Astrocyte of the cerebellum (primary cell): ENCODE measurements around the gene RPL36A.

Experiments
- DNase-seq: peaks from one replicate; pipeline ENCODE4 v3.0.0-alpha.2; 2011; ENCODE audit warnings: low read depth
- H3K4me3 ChIP-seq: 2 replicates; pipeline ENCODE4 v1.5.1; 2011; ENCODE audit warnings: mild to moderate bottlenecking, low read depth, low read length, moderate library complexity
- in situ Hi-C: cut with HindIII; loops from 2 replicates; pipeline ENCODE4 v1.10.0; 2017; ENCODE audit warnings: low sequenced_read_pairs
- TF ChIP-seq, protein P1 (sequence below): IDR thresholded peaks from 2 replicates; pipeline ENCODE4 v1.5.1; 2012; ENCODE audit warnings: low read length, low read depth, moderate library complexity, mild to moderate bottlenecking; ENCODE audit errors: missing control alignments

The RPL36A gene

DNA sequence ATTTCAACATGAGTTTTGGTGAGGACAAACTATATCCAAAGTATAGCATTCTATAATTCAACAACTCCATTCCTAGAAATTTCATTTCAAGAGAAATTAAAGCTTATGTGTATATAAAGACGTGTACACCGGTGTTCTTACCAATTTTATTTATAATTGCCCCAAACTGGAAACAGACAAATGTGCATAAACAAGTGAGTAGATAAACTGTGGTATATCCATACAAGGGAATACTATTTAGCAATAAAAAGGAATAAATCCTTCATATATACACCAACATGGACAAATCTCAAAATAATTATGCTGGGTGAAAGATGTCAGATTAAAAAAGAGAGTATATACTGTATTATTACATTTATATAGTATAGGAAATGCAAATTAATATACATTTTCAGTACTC is 37.1 kb downstream of the RPL36A start:
- in situ Hi-C loops, result no loop called here
- no peak overlapping the region for H3K4me3 ChIP-seq
- no peak for DNase-seq
- TF ChIP-seq, protein P1, sequence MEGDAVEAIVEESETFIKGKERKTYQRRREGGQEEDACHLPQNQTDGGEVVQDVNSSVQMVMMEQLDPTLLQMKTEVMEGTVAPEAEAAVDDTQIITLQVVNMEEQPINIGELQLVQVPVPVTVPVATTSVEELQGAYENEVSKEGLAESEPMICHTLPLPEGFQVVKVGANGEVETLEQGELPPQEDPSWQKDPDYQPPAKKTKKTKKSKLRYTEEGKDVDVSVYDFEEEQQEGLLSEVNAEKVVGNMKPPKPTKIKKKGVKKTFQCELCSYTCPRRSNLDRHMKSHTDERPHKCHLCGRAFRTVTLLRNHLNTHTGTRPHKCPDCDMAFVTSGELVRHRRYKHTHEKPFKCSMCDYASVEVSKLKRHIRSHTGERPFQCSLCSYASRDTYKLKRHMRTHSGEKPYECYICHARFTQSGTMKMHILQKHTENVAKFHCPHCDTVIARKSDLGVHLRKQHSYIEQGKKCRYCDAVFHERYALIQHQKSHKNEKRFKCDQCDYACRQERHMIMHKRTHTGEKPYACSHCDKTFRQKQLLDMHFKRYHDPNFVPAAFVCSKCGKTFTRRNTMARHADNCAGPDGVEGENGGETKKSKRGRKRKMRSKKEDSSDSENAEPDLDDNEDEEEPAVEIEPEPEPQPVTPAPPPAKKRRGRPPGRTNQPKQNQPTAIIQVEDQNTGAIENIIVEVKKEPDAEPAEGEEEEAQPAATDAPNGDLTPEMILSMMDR, result no peak

- in situ Hi-C loops, result no loop called here
- TF ChIP-seq, protein P1, result no peak
- no peak overlapping the region for H3K4me3 ChIP-seq
- no peak for DNase-seq
Measured at GRCh38 chrX:101429934-101430333, 39.1 kb downstream of the RPL36A start.

DNA sequence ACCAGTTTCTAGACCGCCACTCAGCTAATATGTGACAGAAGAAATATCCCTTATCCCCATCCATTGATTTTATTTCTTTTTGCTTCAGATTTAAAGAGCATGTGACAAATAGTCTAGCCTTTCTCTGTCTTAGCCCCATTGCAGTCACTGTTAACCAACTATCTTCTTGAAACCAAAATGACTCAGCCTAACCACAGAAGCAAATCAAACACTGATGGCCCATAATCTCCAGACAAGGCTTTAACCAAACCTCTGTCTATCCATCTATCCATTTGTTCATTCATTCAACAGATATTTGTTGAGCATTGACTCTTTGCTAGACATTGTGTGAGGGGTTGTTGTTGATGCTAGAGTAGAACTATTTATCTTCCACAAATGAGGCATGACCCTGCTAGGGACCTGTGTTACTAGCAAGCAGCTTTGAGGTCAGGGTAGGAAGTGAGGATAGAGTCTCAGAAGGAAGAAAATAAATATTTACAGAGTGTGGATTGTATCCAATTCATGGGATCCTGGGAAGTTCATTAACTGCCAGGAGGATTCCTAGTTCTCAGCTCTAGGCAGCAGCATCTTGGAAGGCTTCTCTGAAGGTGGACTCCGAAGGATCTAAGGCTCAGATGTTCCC is 39.8 kb downstream of the RPL36A start:
- TF ChIP-seq, protein P1, result no peak
- no peak overlapping the region for H3K4me3 ChIP-seq
- in situ Hi-C loops, result no loop called here
- no peak for DNase-seq

- in situ Hi-C loops, result no loop called here
- no peak for DNase-seq
- no peak overlapping the region for H3K4me3 ChIP-seq
- TF ChIP-seq, protein P1, result no peak
Measured at GRCh38 chrX:101442085-101442484, 51.3 kb downstream of the RPL36A start.
